Subcutaneous abdominal adipose tissue (tissue), 5 donors: ENCODE measurements around the gene RARS2.

ENCODE experiments used
- H3K27ac ChIP-seq: one replicate; pipeline ENCODE4 v1.7.0; 2013; ENCODE audit warnings: low read depth, mild to moderate bottlenecking, inconsistent platforms, low read length, moderate library complexity
- H3K27me3 ChIP-seq, 5 donors: one replicate each; pipeline ENCODE4 v1.7.0; 2013; ENCODE audit warnings: low read length in 5 of 5, inconsistent platforms in 1 of 5; ENCODE audit not compliant: control insufficient read depth in 5 of 5, insufficient read depth in 4 of 5
- H3K36me3 ChIP-seq, 5 donors: one replicate each; pipeline ENCODE4 v1.7.0; 2013; ENCODE audit warnings: low read length in 5 of 5; ENCODE audit not compliant: control insufficient read depth in 5 of 5, insufficient read depth in 5 of 5
- H3K4me1 ChIP-seq, 5 donors: one replicate each; pipeline ENCODE4 v1.7.0; 2013; ENCODE audit warnings: low read length in 5 of 5, mild to moderate bottlenecking in 3 of 5, moderate library complexity in 1 of 5; ENCODE audit not compliant: control insufficient read depth in 5 of 5, insufficient read depth in 5 of 5
- H3K4me3 ChIP-seq, 5 donors: one replicate each; pipeline ENCODE4 v1.7.0; 2013; ENCODE audit warnings: low read length in 5 of 5, low read depth in 1 of 5
- H3K9ac ChIP-seq, 5 donors: one replicate each; pipeline ENCODE4 v1.7.0; 2013; ENCODE audit warnings: low read length in 5 of 5, mild to moderate bottlenecking in 4 of 5, moderate library complexity in 3 of 5
- H3K9me3 ChIP-seq, 5 donors: one replicate each; pipeline ENCODE4 v1.7.0; 2013; ENCODE audit warnings: low read length in 5 of 5; ENCODE audit not compliant: control insufficient read depth in 5 of 5
- donor health status: healthy.
- donor health status: healthy.
- donor health status: healthy.
- donor health status: healthy.
- donor health status: healthy.

The RARS2 gene

DNA sequence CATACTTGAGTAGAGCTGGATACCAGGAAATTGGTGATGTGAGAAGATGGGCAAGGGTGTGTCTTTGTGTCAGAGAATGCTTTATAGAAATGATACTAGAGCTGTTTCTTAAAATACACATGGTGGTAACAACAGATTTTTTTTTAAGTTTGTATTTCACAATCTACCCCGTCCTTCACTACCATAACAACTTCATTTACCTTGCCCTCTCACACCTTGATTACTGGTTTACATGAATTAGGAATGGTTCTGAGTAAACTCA, 45.4 kb downstream of the RARS2 start:
- H3K9me3 ChIP-seq: no peaks in the 10 kb centered on the region
- peaks cover 0 to 17% (median 6%) of the 10 kb centered on the region in 5 donors for H3K4me1 ChIP-seq
- H3K27me3 ChIP-seq: no peaks in the 10 kb centered on the region
- H3K4me3 ChIP-seq: no peak overlapping the region
- no peak overlapping the region for H3K9ac ChIP-seq
- no peak overlapping the region for H3K27ac ChIP-seq
- peaks cover 14 to 38% (median 24%) of the 10 kb centered on the region in 5 donors for H3K36me3 ChIP-seq

DNA sequence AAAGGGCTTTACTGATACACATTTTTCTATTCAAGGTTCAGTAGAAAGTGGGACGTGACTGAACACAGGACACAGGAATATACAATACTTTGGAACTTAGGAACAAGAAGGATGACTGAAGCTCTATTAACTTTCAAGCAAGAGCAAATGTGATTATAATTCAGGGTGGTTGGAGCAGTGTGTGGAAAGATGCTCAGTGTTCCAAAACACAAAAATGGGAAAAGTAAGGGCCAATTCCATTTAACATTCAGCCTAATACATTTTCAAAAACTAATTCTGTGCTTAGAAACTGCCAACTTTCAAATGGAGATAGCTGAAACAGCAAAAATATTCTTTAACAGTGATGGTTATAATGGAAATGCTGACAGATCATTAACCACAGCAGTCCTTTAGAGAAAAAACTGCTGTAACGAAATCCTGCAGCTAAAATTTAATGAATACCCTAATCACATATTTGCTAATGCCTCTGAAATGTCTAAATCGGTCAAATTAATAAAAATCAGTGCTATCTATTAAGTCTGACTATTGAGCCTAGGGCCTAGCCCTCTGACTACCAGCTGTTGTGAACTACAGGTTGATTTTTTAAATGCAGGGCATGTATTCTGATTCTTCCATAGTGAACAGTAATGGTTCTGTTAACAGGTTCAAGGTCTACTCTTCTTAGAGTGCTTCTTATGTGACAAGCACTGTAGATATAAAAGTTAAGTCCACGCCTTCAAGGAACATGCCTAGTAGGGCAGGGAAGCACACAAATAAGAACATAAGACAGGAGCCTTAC, 45.9 kb downstream of the RARS2 start:
- H3K36me3 ChIP-seq: peaks cover 14 to 42% (median 27%) of the 10 kb centered on the region in 5 donors
- no peaks in the 10 kb centered on the region for H3K27me3 ChIP-seq
- no peaks in the 10 kb centered on the region for H3K9me3 ChIP-seq
- peaks cover 0 to 17% (median 6%) of the 10 kb centered on the region in 5 donors for H3K4me1 ChIP-seq
- no peak overlapping the region for H3K27ac ChIP-seq
- no peak overlapping the region for H3K4me3 ChIP-seq
- no peak overlapping the region for H3K9ac ChIP-seq

DNA sequence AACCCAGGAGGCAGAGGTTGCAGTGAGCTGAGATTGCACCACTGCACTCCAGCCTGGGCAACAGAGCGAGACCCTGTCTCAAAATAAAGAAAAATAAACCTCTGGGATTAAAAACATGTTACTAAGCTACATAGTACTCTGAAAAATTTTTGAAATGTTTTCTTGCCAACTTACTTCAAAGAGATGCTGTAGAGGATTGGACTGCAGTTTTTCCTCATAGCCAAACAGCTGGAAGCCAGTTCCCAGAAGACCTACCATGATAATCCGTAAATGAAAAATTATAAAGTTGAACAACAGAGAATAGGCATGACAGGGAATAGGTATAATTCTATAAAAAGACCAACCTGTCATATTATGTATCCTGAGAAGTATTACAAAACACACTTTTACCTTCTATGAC, 48.0 kb downstream of the RARS2 start:
- H3K9ac ChIP-seq: no peak overlapping the region

DNA sequence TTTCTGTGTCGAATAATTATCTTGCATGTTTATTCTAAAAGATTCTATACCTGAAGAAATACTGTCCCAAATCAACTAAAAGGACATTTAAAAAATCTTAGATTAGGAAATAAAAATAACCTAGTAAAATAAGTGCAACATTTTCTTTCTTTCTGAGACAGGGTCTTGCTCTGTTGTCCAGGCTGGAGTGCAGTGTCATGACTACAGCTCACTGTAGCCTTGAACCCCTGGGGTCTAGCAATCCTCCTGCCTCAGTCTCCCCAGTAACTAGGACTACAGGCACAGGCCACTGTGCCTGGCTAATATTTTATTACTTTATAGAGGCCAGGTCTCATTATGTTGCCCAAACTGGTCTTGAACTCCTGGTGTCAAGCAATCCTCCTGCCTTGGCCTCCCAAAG, 48.7 kb downstream of the RARS2 start:
- Histone ChIP-seq H3K27me3 (no peaks in the 10 kb centered on the region), H3K36me3 (peaks cover 14 to 29% (median 22%) of the 10 kb centered on the region in 5 donors), H3K4me3 (no peak overlapping the region), H3K27ac (no peak overlapping the region), H3K9ac (no peak overlapping the region), H3K4me1 (peaks cover 0 to 22% (median 9%) of the 10 kb centered on the region in 5 donors), H3K9me3 (no peaks in the 10 kb centered on the region)

More for the DNA sequence above, 48.0 kb downstream of the RARS2 start:
- Histone ChIP-seq H3K9me3 (no peaks in the 10 kb centered on the region), H3K27ac (no peak overlapping the region), H3K4me1 (peaks cover 0 to 21% (median 9%) of the 10 kb centered on the region in 5 donors), H3K36me3 (peaks cover 14 to 33% (median 25%) of the 10 kb centered on the region in 5 donors), H3K4me3 (no peak overlapping the region), H3K27me3 (no peaks in the 10 kb centered on the region)

DNA sequence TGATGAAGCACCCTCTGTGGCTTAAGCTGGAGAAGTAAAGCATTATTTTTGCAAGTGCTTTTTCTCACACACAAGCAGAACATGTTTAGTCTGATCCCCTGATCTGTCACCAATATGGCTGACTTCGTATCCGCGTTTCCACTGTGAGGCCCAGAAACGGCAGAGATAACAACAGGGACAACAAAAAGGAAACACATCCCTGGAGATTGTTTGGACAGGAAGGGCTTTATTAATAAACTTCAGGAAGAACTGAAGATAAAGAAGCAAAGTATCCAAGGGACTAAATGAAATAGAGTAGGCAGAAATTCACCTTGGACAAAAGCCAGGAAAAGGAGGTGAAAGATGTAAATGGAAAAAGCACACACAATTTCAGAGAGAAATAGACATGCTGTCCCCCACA, 49.2 kb downstream of the RARS2 start:
- Histone ChIP-seq H3K9me3 (no peaks in the 10 kb centered on the region), H3K4me1 (peaks cover 0 to 22% (median 9%) of the 10 kb centered on the region in 5 donors), H3K9ac (no peak overlapping the region), H3K4me3 (peak overlapping the region in 2 of 5 donors; percentile 19 to 53), H3K27me3 (no peaks in the 10 kb centered on the region), H3K36me3 (peaks cover 14 to 27% (median 18%) of the 10 kb centered on the region in 5 donors), H3K27ac (no peak overlapping the region)

DNA sequence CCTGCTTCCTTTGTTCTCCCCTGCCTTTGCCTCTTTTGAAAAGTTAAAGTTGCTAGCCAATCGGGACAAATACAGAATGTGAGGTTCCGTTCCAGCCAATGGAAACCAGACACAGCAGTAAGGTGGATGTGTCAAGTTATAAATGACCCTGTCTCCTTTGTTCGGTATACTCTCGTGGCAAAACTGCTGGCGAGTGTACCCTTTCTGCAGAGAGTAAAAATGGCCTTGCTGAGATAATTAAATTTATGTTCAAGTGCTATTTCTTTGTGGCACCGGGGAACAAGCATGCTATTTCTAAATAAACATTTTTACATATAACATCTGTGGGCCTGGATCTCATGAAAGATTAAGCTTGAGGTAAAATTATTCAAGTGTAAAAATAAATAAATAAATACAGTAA, 50.2 kb downstream of the RARS2 start:
- Histone ChIP-seq H3K9ac (no peak overlapping the region), H3K4me3 (no peak overlapping the region), H3K27me3 (no peaks in the 10 kb centered on the region), H3K27ac (no peak overlapping the region), H3K36me3 (peaks cover 11 to 22% (median 15%) of the 10 kb centered on the region in 5 donors), H3K4me1 (peaks cover 0 to 22% (median 9%) of the 10 kb centered on the region in 5 donors), H3K9me3 (no peaks in the 10 kb centered on the region)

DNA sequence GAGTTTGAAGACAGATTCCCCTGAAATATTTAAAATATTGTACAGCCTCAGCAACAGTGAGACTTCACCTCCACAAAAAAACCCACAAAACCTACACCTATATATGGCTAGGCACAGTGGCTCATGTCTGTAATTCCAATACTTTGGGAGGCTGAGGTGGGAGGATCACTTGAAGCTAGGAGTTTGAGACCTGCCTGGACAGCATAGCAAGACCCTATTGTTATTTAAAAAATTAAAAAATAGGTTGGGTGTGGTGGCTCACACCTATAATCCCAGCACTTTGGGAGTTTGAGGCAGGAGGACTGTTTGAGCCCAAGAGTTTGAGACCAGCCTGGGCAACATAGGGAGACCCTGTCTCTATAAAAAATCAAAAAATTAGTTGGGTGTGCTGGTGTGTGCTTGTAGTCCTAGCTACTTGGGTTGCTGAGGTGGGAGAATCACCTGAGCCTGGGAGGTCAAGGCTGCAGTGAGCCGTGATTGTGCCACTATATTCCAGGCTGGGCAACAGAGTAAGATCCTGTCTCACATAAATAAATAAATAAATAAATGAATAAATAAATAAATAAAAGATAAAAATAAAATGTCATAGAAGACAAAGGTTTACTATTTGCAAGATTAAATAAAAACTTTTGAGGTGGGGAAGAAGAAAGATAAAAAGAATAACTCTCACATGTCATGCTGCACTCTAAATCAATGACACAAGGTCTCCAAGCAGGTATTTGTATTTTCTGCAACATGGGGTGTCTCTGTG, 51.1 kb downstream of the RARS2 start:
- Histone ChIP-seq H3K4me3 (no peak overlapping the region), H3K4me1 (peaks cover 0 to 22% (median 9%) of the 10 kb centered on the region in 5 donors), H3K27me3 (no peaks in the 10 kb centered on the region), H3K9me3 (no peaks in the 10 kb centered on the region), H3K9ac (no peak overlapping the region), H3K36me3 (peaks cover 5 to 19% (median 12%) of the 10 kb centered on the region in 5 donors), H3K27ac (no peak overlapping the region)

DNA sequence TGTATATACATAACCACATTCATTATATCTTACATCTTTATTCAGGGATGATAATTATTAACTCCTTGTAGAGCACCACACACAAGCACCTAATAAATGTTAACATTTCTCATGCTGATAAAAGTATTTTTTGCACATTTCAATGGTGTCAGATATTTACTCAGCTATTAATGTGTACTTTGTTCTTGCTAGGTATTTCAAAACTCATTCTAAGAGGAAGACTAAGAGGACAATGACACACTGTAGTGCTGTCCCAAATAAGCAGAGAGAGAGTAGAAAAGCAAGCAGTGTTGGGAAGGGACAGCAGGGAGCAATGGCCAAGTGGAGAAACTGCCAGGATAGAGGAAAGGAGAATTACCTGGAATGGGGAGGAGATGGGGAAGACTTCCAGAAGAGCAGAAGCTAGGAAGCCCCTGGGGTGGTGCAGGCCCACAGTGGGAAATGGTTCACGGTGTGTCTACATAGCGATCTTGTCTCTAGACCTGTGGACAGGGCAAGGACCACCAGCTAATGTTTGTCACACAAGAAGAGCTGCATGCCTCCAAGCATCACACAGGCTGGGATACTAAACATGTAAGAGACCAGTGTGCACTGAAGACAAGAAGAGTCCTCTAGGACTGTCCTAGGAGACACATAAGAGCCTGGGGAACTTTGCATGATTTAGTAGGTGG, 55.3 kb downstream of the RARS2 start:
- Histone ChIP-seq H3K4me3 (no peak overlapping the region), H3K4me1 (peaks cover 0 to 5% (median 5%) of the 10 kb centered on the region in 5 donors), H3K9ac (no peak overlapping the region), H3K27ac (no peak overlapping the region), H3K27me3 (no peaks in the 10 kb centered on the region), H3K36me3 (peaks cover 14 to 27% (median 17%) of the 10 kb centered on the region in 5 donors), H3K9me3 (no peaks in the 10 kb centered on the region)

DNA sequence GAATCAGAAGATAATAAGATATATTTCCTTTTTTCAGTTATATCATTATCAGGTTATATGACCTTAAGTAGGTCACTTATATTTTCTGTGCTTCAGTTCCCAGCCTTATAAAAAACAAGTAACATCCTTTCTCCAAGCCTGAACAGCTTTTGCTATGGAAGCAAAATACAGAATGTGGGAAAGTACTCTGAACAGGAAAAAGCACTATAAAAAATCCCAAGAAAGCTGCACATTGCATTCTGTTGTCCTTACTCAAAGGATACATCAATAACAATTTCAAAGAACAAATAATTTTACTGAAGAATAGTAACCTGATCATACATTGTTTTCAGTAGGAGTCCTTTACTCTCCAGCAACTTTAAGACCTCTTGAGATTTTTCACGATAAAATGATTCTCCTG, 60.6 kb downstream of the RARS2 start:
- H3K27me3 ChIP-seq: no peaks in the 10 kb centered on the region
- peaks cover 11 to 32% (median 19%) of the 10 kb centered on the region in 5 donors for H3K36me3 ChIP-seq
- no peak overlapping the region for H3K9ac ChIP-seq
- no peak overlapping the region for H3K27ac ChIP-seq
- peaks cover 0 to 3% (median 0%) of the 10 kb centered on the region in 5 donors for H3K4me1 ChIP-seq
- no peaks in the 10 kb centered on the region for H3K9me3 ChIP-seq
- H3K4me3 ChIP-seq: no peak overlapping the region

DNA sequence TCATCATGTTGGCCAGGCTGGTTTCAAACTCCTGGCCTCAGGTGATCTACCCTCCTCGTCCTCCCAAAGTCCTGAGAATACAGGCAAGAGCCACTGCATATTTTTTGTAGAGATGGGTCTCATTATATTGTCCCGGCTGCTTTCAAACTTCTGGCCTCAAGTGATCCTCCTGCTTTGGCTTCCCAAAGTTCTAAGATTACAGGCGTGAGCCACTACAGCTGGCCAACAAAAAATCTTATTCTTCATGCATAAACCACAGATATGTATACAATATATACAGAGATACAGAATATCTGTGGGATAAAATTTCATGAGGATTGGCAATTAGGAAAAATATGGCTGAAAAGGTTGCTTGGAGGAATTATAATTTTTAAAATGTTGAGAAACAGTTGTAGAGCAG, 67.1 kb downstream of the RARS2 start:
- H3K36me3 ChIP-seq: peaks cover 32 to 54% (median 38%) of the 10 kb centered on the region in 5 donors
- no peaks in the 10 kb centered on the region for H3K27me3 ChIP-seq
- no peaks in the 10 kb centered on the region for H3K9me3 ChIP-seq
- no peak overlapping the region for H3K4me3 ChIP-seq
- no peak overlapping the region for H3K27ac ChIP-seq
- H3K9ac ChIP-seq: no peak overlapping the region
- peaks cover 0 to 3% (median 0%) of the 10 kb centered on the region in 5 donors for H3K4me1 ChIP-seq
